KOPT-K1 (cell line): ENCODE results near the gene DRC3.

Experiments used
- H3K27ac ChIP-seq: fragments of 200-600 bp; sonication (generic); 2 replicates; pipeline ENCODE4 v1.5.1; 2016; ENCODE audit warnings: antibody characterized with exemption, mild to moderate bottlenecking, low read depth, low read length; ENCODE audit not compliant: poor library complexity, severe bottlenecking
- H3K36me3 ChIP-seq: fragments of 200-600 bp; sonication (generic); 2 replicates; pipeline ENCODE4 v1.5.1; 2017; ENCODE audit warnings: antibody characterized with exemption, mild to moderate bottlenecking, low read length, moderate library complexity; ENCODE audit not compliant: insufficient read depth
- H3K9me3 ChIP-seq: fragments of 200-600 bp; sonication (generic); 2 replicates; pipeline ENCODE4 v1.5.1; 2017; ENCODE audit warnings: antibody characterized with exemption, low read length, mild to moderate bottlenecking; ENCODE audit not compliant: insufficient read depth, poor library complexity, severe bottlenecking

The DRC3 gene

GRCh38 chr17:18028114-18028951, 55.7 kb downstream of the DRC3 start:
- peaks cover 18% of the 10 kb centered on the region for H3K36me3 ChIP-seq
- H3K9me3 ChIP-seq, result no peaks in the 10 kb centered on the region
- no peak overlapping the region for H3K27ac ChIP-seq

DNA sequence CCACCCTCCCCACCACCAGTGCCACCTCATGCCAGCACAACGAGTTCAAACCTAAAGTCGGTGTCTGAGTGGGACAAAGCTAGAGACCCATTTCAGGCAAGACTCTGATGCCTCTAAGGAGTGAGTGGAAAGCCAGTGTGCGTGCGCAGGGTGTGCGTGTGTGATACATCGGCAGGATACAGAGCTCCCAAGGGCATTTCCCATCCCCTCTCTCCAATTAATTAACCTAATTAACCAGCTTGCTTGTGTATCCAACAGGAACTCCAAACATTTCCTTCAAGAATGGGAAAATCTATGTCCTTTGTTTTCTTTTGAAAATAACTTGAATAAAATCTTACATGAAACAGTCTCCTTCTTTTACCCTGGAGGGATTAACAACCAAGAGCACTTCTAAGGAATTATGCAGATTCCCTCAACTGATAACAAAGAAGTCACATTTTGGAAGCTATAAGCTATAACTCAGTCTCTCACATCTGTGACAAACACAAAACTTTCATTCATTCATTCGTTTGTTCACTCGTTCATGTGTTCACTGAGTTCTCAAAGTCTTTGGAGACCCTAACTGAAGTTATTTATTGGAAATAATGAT, 56.4 kb downstream of the DRC3 start:
- no peak overlapping the region for H3K27ac ChIP-seq
- peaks cover 17% of the 10 kb centered on the region for H3K36me3 ChIP-seq
- no peaks in the 10 kb centered on the region for H3K9me3 ChIP-seq

DNA sequence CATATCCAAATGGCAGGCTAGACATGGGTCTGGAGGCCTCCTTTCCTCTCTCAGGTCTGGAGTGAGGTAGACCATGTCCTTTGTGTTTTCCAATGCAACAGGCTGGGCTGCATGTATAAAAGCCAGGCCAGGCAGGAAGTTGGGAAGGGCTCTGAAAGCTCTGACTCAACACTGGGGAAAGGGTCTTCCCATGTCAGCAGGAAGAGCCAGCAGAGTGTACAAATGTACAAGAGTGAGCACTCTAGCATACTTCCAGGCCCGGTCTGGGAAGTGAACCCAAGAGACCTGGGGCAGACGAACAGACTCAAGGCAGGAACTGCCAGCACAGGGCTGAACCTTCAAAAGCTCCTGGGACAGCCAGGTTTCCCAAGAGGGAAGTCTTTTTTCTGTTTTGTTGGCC, 59.3 kb downstream of the DRC3 start:
- Histone ChIP-seq H3K36me3 (peaks cover 12% of the 10 kb centered on the region), H3K9me3 (no peaks in the 10 kb centered on the region), H3K27ac (no peak overlapping the region)

GRCh38 chr17:18033442-18034099, 60.9 kb downstream of the DRC3 start:
- H3K36me3 ChIP-seq, result no peaks in the 10 kb centered on the region
- H3K27ac ChIP-seq, result no peak overlapping the region
- H3K9me3 ChIP-seq, result no peaks in the 10 kb centered on the region

DNA sequence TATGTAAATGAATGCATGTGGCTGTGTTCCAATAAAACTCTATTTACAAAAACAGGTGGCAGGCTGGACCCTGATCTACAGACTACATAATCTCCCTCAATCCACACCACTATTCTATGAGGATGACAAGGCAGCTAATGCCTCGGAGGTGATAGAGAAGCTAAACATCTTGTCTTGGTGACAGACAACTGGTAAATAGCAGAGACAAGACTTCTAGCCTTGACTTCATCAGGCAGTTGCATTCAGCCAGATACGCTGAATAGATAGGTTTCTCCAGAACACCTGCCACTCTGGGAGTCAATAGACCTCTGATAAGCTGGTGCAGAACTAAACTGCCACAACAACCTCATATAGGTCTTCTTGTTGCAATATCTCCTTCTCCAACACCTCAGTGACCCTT, 63.0 kb downstream of the DRC3 start:
- H3K9me3 ChIP-seq, result no peaks in the 10 kb centered on the region
- H3K36me3 ChIP-seq, result no peaks in the 10 kb centered on the region
- no peak overlapping the region for H3K27ac ChIP-seq

GRCh38 chr17:18037486-18037885, 64.8 kb downstream of the DRC3 start:
- H3K9me3 ChIP-seq, result no peaks in the 10 kb centered on the region
- H3K27ac ChIP-seq, result no peak overlapping the region
- H3K36me3 ChIP-seq, result no peaks in the 10 kb centered on the region

- H3K27ac ChIP-seq, result peak overlapping the region; percentile 71
- no peaks in the 10 kb centered on the region for H3K9me3 ChIP-seq
- no peaks in the 10 kb centered on the region for H3K36me3 ChIP-seq
These were observed 65.6 kb downstream of the DRC3 start for GRCh38 chr17:18038149-18038850.

DNA sequence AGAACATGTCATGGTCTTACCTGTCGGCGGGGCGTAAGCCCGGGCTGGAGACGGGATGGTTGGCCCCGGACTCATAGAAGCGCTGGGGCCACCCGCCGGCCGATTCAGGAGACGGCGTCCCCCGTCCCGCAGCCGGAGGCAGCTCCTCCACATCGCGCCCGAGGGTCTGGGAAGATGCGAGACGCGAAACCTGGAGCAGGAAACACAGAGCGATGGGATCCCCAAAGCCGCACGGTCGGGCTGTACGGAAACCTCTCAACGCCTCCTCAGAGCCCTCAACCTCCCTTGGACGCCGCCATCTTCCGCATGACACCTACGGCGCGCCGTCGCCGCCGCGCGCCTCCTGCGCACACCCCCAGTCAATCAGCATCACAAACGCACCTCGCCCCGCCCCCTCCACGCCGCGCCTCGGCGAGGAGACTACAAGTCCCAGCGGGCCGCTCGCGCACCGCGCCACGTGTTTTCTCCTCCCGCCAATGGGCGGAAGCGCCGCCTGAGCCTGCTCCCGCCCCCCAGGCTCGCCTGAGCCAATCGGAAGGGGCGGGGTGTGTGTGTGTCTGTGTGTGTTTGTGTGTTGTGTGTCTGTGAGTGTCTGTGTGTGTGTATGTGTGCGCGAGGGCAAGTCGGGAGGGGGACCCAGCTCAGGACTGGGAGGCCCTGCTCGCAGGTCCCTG, 66.3 kb downstream of the DRC3 start, which contains the start of the genes ATPAF2 and GID4:
TSS of gene ATPAF2 (minus strand) at position 308 of the 674 bp plus-strand sequence. CDS start at position 153, 155 bp downstream.
TSS of gene GID4 (plus strand) at position 548 of the 674 bp plus-strand sequence. CDS start at position 605, 57 bp downstream.
- H3K27ac ChIP-seq, result peak within 1 kb of the TSS; percentile 71
- no peaks in the 10 kb centered on the region for H3K9me3 ChIP-seq
- peaks cover 3% of the 10 kb centered on the region; the same call in 1 of the 2 replicates for H3K36me3 ChIP-seq

DNA sequence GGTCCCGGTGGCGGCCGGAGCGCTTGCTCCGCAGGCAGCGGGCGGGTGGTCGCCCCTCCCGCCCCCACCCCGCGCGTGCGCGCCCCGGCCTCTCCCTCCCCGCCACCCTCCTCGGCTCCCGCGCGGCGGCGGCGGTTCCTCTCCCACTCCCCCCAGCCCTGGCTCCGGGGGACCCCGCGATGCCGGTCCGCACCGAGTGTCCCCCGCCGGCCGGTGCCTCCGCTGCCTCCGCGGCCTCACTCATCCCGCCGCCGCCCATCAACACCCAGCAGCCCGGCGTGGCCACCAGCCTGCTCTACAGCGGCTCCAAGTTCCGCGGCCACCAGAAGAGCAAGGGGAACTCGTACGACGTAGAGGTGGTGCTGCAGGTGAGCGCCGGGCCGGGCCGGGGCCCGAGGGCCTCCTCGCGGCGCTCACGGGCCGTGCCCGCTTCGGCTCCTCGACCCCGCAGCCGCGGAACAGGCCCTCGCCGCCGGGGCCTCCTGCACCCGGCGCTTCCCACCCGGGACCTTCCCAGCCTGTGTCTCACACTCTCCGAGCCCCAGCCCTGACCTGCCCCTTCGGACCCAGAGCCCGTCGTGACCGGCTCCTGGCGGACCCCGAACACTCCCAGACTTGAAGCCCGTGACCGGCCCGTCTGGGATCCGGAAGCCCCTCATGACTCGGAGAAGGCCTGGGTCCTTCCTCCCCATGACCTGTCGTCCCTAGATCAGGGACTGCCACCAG, 67.0 kb downstream of the DRC3 start:
- no peaks in the 10 kb centered on the region for H3K9me3 ChIP-seq
- H3K36me3 ChIP-seq, result peaks cover 10% of the 10 kb centered on the region
- H3K27ac ChIP-seq, result peak overlapping the region; percentile 71

DNA sequence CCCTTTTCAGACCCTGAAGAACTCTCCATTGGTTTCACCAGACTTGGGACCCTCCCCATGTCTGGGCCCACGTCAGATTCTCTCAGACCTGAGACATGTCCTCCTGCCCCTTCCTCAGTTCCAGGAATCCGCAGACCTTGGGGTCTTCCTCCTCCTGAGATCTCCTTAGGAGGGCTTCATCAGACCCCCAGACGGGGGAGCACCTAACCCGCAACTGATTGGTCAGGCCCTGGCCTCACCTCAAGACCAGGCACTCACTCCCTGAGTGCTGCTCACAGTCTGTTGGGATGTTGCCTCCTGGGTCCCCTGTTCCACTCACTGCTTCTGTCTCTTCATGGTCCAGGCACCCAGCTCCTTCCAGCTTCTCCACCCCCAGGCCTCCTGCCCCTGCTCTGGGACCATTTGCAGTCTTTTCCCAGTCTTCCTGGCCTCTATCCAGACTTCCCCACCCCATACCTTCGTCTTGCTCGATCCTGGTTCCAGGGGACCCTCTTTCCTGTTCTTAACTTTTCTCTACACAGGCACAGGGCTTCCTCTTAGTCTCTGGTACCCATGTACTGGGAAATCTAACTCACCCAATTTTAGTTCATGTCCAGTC, 67.7 kb downstream of the DRC3 start:
- H3K9me3 ChIP-seq, result no peaks in the 10 kb centered on the region
- peaks cover 17% of the 10 kb centered on the region for H3K36me3 ChIP-seq
- peak overlapping the region; percentile 71 for H3K27ac ChIP-seq

- H3K36me3 ChIP-seq, result peaks cover 29% of the 10 kb centered on the region
- H3K27ac ChIP-seq, result peak overlapping the region; percentile 15
- H3K9me3 ChIP-seq, result no peaks in the 10 kb centered on the region
These were observed 69.1 kb downstream of the DRC3 start for GRCh38 chr17:18041776-18042175.

DNA sequence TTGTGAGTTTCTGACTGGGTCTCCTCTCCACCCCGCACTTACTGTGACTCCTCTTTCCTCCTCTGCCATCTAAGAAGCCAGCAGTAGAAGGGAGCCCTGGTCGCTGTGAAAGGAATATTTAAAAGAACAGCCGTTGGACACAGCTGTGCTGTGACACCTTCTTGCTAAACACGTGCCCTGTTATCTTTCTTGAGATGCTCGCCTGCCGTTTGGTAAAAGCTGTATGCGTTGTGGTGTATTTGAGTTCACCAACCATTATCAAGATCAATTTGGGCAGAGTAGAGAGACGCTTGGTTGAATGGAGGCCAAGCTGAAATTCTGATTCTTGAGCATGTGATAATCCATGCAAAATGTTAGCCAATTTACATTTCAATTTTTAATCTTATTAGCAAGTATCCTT, 70.3 kb downstream of the DRC3 start:
- no peaks in the 10 kb centered on the region for H3K9me3 ChIP-seq
- peak overlapping the region; percentile 58 for H3K27ac ChIP-seq
- peaks cover 41% of the 10 kb centered on the region for H3K36me3 ChIP-seq

GRCh38 chr17:18043491-18043890, 70.8 kb downstream of the DRC3 start:
- H3K9me3 ChIP-seq, result no peaks in the 10 kb centered on the region
- H3K36me3 ChIP-seq, result peaks cover 44% of the 10 kb centered on the region
- peak overlapping the region; percentile 58 for H3K27ac ChIP-seq
